PC-3 (cell line): ENCODE measurements around the gene TMEM119. TPM values are rescaled to one million over a fixed set of nuclear protein-coding genes. Genes with fewer than 3 reads are reported as not detected.
"Not testable (repeated sequence)": the region's sequence is repeated elsewhere in the genome, so short reads cannot be mapped to it uniquely, and the experiment has no call there.

Experiments
- ATAC-seq: fragments of 200-7000 bp; cut with Tn5 transposase; 2 replicates; pipeline ENCODE4 v1.9.1; 2020; ENCODE audit warnings: mild to moderate bottlenecking, moderate library complexity
- BruUV-seq: library from RNA; stranded (reverse); fragments of 400-500 nt; replicated peaks from 2 replicates; lab custom pipeline; 2021; lab: Mats Ljungman, UMichigan
- CTCF ChIA-PET: fragments of 300-600 bp; sonication (Branson Sonifier 250); formaldehyde crosslinking; loops from one replicate; lab custom pipeline; 2022; ENCODE audit warnings: antibody characterized with exemption; lab: Charles Lee
- POLR2A ChIA-PET: fragments of 300-600 bp; sonication (Branson Sonifier 250); formaldehyde crosslinking; loops from one replicate; lab custom pipeline; 2022; ENCODE audit warnings: antibody characterized with exemption; ENCODE audit not compliant: unreplicated experiment; lab: Charles Lee
- DNase-seq: peaks from one replicate; pipeline ENCODE4 v3.0.0-alpha.2; 2015
- H2AFZ ChIP-seq: fragments of 300-600 bp; sonication (generic); 2 replicates; pipeline ENCODE4 v1.6.0; 2016; ENCODE audit warnings: antibody characterized with exemption, low read length
- H3F3A ChIP-seq: fragments of 300-600 bp; sonication (generic); one replicate; pipeline ENCODE4 v1.6.0; 2017; ENCODE audit warnings: antibody characterized with exemption, low read length, control low read depth, mild to moderate bottlenecking; ENCODE audit not compliant: unreplicated experiment
- H3K27ac ChIP-seq: fragments of 300-600 bp; sonication (generic); 2 replicates; pipeline ENCODE4 v1.5.1; 2016; ENCODE audit warnings: mild to moderate bottlenecking, low read length
- H3K27me3 ChIP-seq: fragments of 300-600 bp; sonication (generic); 2 replicates; pipeline ENCODE4 v1.6.1; 2016; ENCODE audit warnings: low read length, mixed read lengths
- H3K36me3 ChIP-seq: fragments of 300-600 bp; sonication (generic); 2 replicates; pipeline ENCODE4 v1.6.1; 2016; ENCODE audit warnings: low read depth, mixed run types, low read length, mixed read lengths
- H3K4me1 ChIP-seq: fragments of 300-600 bp; sonication (generic); 2 replicates; pipeline ENCODE4 v1.5.1; 2016; ENCODE audit warnings: low read length; ENCODE audit not compliant: insufficient read depth
- H3K4me2 ChIP-seq: fragments of 300-600 bp; sonication (generic); 2 replicates; pipeline ENCODE4 v1.6.0; 2016; ENCODE audit warnings: low read length
- H3K4me3 ChIP-seq: fragments of 300-600 bp; sonication (generic); 2 replicates; pipeline ENCODE4 v1.5.1; 2016; ENCODE audit warnings: mild to moderate bottlenecking, low read length, mixed read lengths
- H3K79me2 ChIP-seq: fragments of 300-600 bp; sonication (generic); 2 replicates; pipeline ENCODE4 v1.6.1; 2017; ENCODE audit warnings: low read length, mixed read lengths
- H3K9ac ChIP-seq: fragments of 300-600 bp; sonication (generic); 2 replicates; pipeline ENCODE4 v1.6.0; 2016; ENCODE audit warnings: mild to moderate bottlenecking, low read length
- H3K9me2 ChIP-seq: fragments of 300-600 bp; sonication (generic); replicated peaks from 2 replicates; pipeline ENCODE4 v1.6.1; 2016; ENCODE audit warnings: mixed run types, low read length, mixed read lengths
- H3K9me3 ChIP-seq: fragments of 300-600 bp; sonication (generic); 2 replicates; pipeline ENCODE4 v1.6.1; 2016; ENCODE audit warnings: low read length, mixed read lengths
- H4K20me1 ChIP-seq: fragments of 300-600 bp; sonication (generic); 2 replicates; pipeline ENCODE4 v1.6.1; 2016; ENCODE audit warnings: low read length, mixed read lengths
- CTCF ChIP-seq: fragments of 300-600 bp; sonication (generic); conservative IDR thresholded peaks from 2 replicates; pipeline ENCODE4 v1.5.1; 2017; ENCODE audit warnings: antibody characterized with exemption, low read depth, mild to moderate bottlenecking, low read length
- EZH2 ChIP-seq: fragments of 300-600 bp; sonication (generic); IDR thresholded peaks from one replicate; pipeline ENCODE4 v1.6.1; 2017; ENCODE audit warnings: antibody characterized with exemption, mild to moderate bottlenecking, low read length; ENCODE audit not compliant: unreplicated experiment
- EZH2phosphoT487 ChIP-seq: fragments of 300-600 bp; sonication (generic); IDR thresholded peaks from 2 replicates; pipeline ENCODE4 v1.6.1; 2018; ENCODE audit warnings: mild to moderate bottlenecking, antibody characterized with exemption, low read length, borderline replicate concordance
- intact Hi-C: fragments of 100-400 bp; cut with micrococcal nuclease; formaldehyde crosslinking; loops from 2 replicates; pipeline ENCODE4 v1.9.0; 2023
- total RNA-seq: library from RNA; depleted of rRNA; stranded (reverse); fragments of >200 nt; gene quantifications from 2 replicates; pipeline ENCODE4 v1.2.3, GENCODE V29; 2014

The TMEM119 gene
- total RNA-seq, 1 experiment from 2014 or later: not detected

GRCh38 chr12:108592033-108592909, 5.6 kb downstream of the TMEM119 start:
- DNase-seq: no peak
- no peak overlapping the region for H3K4me2 ChIP-seq
- CTCF ChIA-PET: no interaction called here
- no peaks in the 10 kb centered on the region for H3K9me3 ChIP-seq
- no peaks in the 10 kb centered on the region for H3K79me2 ChIP-seq
- H3F3A ChIP-seq: no peaks in the 10 kb centered on the region
- no TSS peak for BruUV-seq
- no peaks in the 10 kb centered on the region for H3K9me2 ChIP-seq
- TF ChIP-seq EZH2 (no peak), EZH2phosphoT487 (no peak), CTCF (no peak)
- no peaks in the 10 kb centered on the region for H3K4me1 ChIP-seq
- H3K27ac ChIP-seq: no peak overlapping the region
- H3K27me3 ChIP-seq: no peaks in the 10 kb centered on the region
- no peak for ATAC-seq
- H3K36me3 ChIP-seq: no peaks in the 10 kb centered on the region
- H4K20me1 ChIP-seq: no peaks in the 10 kb centered on the region
- POLR2A ChIA-PET: no interaction called here
- no peak overlapping the region for H3K4me3 ChIP-seq
- H2AFZ ChIP-seq: no peak overlapping the region
- H3K9ac ChIP-seq: no peak overlapping the region
- intact Hi-C loops: no loop called here

GRCh38 chr12:108591267-108591980, 6.5 kb downstream of the TMEM119 start:
- no peak overlapping the region for H3K4me2 ChIP-seq
- H3F3A ChIP-seq: no peaks in the 10 kb centered on the region
- no peaks in the 10 kb centered on the region for H3K4me1 ChIP-seq
- no peak overlapping the region for H3K27ac ChIP-seq
- DNase-seq: no peak
- no peak overlapping the region for H3K9ac ChIP-seq
- H3K9me3 ChIP-seq: no peaks in the 10 kb centered on the region
- no peaks in the 10 kb centered on the region for H3K9me2 ChIP-seq
- H3K79me2 ChIP-seq: no peaks in the 10 kb centered on the region
- BruUV-seq: no TSS peak
- no peaks in the 10 kb centered on the region for H3K27me3 ChIP-seq
- no peak overlapping the region for H3K4me3 ChIP-seq
- no peak overlapping the region for H2AFZ ChIP-seq
- ChIA-PET POLR2A (no interaction called here), CTCF (no interaction called here)
- H4K20me1 ChIP-seq: no peaks in the 10 kb centered on the region
- TF ChIP-seq EZH2phosphoT487: no peak
- TF ChIP-seq CTCF: no peak
- TF ChIP-seq EZH2: no peak
- no peak for ATAC-seq
- intact Hi-C loops: no loop called here
- no peaks in the 10 kb centered on the region for H3K36me3 ChIP-seq

GRCh38 chr12:108590463-108590862, 7.4 kb downstream of the TMEM119 start:
- ATAC-seq, POLR2A ChIA-PET, H3K4me1 ChIP-seq: not testable (repeated sequence)

More at GRCh38 chr12:108590463-108590862, 7.4 kb downstream of the TMEM119 start:
- H3K27me3 ChIP-seq, H3K9me3 ChIP-seq, H3K79me2 ChIP-seq, CTCF ChIA-PET, H3K4me2 ChIP-seq, H3K9ac ChIP-seq, H3F3A ChIP-seq, DNase-seq, intact Hi-C loops, H2AFZ ChIP-seq, BruUV-seq, H3K27ac ChIP-seq, H3K9me2 ChIP-seq, H3K4me3 ChIP-seq, H4K20me1 ChIP-seq, H3K36me3 ChIP-seq: not testable (repeated sequence)
